AG04449 (cell line): ENCODE results near the gene SLC5A10.

Experiments
- CTCF ChIA-PET: fragments of 350-600 bp; formaldehyde crosslinking; extraction: SDS; loops from one replicate; lab custom pipeline; 2021; ENCODE audit warnings: antibody characterized with exemption; lab: Yijun Ruan, JAX
- POLR2A ChIA-PET: fragments of 400-600, 350-600 bp; formaldehyde crosslinking; extraction: SDS; loops from one replicate; lab custom pipeline; 2020; ENCODE audit warnings: antibody characterized with exemption, inconsistent platforms; lab: Yijun Ruan, JAX
- DNase-seq: peaks from one replicate; pipeline ENCODE4 v3.0.0-alpha.2; 2010; ENCODE audit warnings: low read depth, low spot score
- H3K4me3 ChIP-seq: 2 replicates; pipeline ENCODE4 v1.5.1; 2011; ENCODE audit warnings: low read depth, mild to moderate bottlenecking, control low read depth, low read length
- CTCF ChIP-seq: IDR thresholded peaks from one replicate; pipeline ENCODE4 v1.5.1; 2011; ENCODE audit warnings: mild to moderate bottlenecking, moderate library complexity, low read length, control low read depth, inconsistent platforms; ENCODE audit not compliant: insufficient read depth; ENCODE audit errors: missing control alignments

Gene SLC5A10

GRCh38 chr17:18993905-18994526 is 42.1 kb downstream of the SLC5A10 start:
- H3K4me3 ChIP-seq, result no peak overlapping the region
- ChIA-PET POLR2A (no interaction called here), CTCF (interaction anchor here (0.8 to 1.0 kb wide), 2 partner anchors 22 to 33 kb away, joined by 3 to 5 read pairs; no protein-coding TSS in a partner anchor)
- DNase-seq, result no peak
- no peak for TF ChIP-seq CTCF

GRCh38 chr17:18994631-18995030 is 42.7 kb downstream of the SLC5A10 start:
- TF ChIP-seq CTCF, result no peak
- H3K4me3 ChIP-seq, result no peak overlapping the region
- DNase-seq, result no peak
- ChIA-PET CTCF (interaction anchor here (1.0 kb wide), 1 partner anchor 34 kb away, joined by 5 read pairs; no protein-coding TSS in a partner anchor), POLR2A (no interaction called here)

- DNase-seq, result no peak
- no peak for TF ChIP-seq CTCF
- ChIA-PET CTCF (interaction anchor here (1.0 kb wide), 1 partner anchor 34 kb away, joined by 5 read pairs; no protein-coding TSS in a partner anchor), POLR2A (no interaction called here)
- no peak overlapping the region for H3K4me3 ChIP-seq
These were observed 43.3 kb downstream of the SLC5A10 start for GRCh38 chr17:18995220-18995619.

GRCh38 chr17:18996458-18996857 is 44.5 kb downstream of the SLC5A10 start:
- H3K4me3 ChIP-seq, result no peak overlapping the region
- ChIA-PET POLR2A (no interaction called here), CTCF (interaction anchor here (3.6 kb wide), 1 partner anchor 35 kb away, joined by 19 read pairs; no protein-coding TSS in a partner anchor)
- no peak for TF ChIP-seq CTCF
- DNase-seq, result no peak

GRCh38 chr17:18997650-18998196 is 45.8 kb downstream of the SLC5A10 start:
- ChIA-PET CTCF (interaction anchor here (3.6 kb wide), 1 partner anchor 36 kb away, joined by 19 read pairs; no protein-coding TSS in a partner anchor), POLR2A (no interaction called here)
- H3K4me3 ChIP-seq, result no peak overlapping the region
- no peak for DNase-seq
- no peak for TF ChIP-seq CTCF

- ChIA-PET CTCF (interaction anchor here (1.0 kb wide), 1 partner anchor 38 kb away, joined by 4 read pairs; no protein-coding TSS in a partner anchor), POLR2A (no interaction called here)
- TF ChIP-seq CTCF, result no peak
- no peak for DNase-seq
- no peak overlapping the region for H3K4me3 ChIP-seq
These were observed 47.4 kb downstream of the SLC5A10 start for GRCh38 chr17:18999394-18999793.
